ENCODE results near the gene PDLIM5.

The PDLIM5 gene

DNA sequence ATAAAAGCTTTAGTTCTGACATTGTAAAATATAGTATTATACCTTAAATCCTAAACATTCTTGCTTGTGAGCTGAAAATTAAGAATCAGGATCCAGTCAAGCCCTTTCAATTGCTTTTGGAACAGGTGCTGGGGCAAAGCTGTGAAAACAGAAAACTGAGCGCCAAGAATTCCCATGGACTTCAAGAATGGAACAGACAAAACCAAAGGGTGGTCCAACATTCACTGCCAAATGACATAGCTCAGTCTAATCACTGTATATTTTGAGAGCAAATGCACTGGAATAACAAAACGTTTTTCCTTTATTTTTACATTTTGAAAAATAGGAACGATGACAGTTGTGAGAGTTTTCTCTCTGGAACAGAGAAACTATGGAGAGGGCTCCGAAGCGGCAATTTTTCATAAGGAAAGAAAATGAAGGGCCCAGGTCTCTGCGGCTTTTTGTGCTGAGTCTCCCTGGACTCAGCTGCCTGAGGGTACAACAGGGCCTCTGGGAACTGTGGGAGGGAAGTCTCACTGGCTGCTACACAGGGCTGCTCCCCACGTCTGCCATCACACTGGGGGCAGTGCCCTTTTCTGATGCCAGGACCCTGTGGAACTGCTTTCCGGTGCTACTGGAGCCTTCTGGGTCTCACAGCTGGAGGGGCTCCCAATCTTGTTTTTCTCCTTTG lies 250.0 kb downstream of the PDLIM5 start:
- no peak for DNase-seq (ENCODE audit: low spot score)

- no peak for DNase-seq (ENCODE audit: low spot score)
These were observed 259.9 kb downstream of the PDLIM5 start for GRCh38 chr4:94711635-94712034.

- DNase-seq (ENCODE audit: low spot score), result no peak
These were observed 262.8 kb downstream of the PDLIM5 start for GRCh38 chr4:94714365-94715160.

GRCh38 chr4:94715726-94716125 lies 264.0 kb downstream of the PDLIM5 start:
- DNase-seq (ENCODE audit: low spot score), result no peak
